Activated T-helper 1 cell treated with anti-CD3 and anti-CD28 coated beads, Interleukin-2, amount 50 U/mL, for 16 hours (primary cell): ENCODE measurements around the gene SETD6.
"Not testable (repeated sequence)": the region's sequence is repeated elsewhere in the genome, so short reads cannot be mapped to it uniquely, and the experiment has no call there.

Source experiments
- DNase-seq, 2 donors: peaks; one replicate each; pipeline ENCODE4 v3.0.0-alpha.2; 2020; ENCODE audit warnings: low read depth in 1 of 2, low spot score in 1 of 2

Gene SETD6, protein sequence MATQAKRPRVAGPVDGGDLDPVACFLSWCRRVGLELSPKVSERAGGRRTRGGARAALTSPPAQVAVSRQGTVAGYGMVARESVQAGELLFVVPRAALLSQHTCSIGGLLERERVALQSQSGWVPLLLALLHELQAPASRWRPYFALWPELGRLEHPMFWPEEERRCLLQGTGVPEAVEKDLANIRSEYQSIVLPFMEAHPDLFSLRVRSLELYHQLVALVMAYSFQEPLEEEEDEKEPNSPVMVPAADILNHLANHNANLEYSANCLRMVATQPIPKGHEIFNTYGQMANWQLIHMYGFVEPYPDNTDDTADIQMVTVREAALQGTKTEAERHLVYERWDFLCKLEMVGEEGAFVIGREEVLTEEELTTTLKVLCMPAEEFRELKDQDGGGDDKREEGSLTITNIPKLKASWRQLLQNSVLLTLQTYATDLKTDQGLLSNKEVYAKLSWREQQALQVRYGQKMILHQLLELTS

DNA sequence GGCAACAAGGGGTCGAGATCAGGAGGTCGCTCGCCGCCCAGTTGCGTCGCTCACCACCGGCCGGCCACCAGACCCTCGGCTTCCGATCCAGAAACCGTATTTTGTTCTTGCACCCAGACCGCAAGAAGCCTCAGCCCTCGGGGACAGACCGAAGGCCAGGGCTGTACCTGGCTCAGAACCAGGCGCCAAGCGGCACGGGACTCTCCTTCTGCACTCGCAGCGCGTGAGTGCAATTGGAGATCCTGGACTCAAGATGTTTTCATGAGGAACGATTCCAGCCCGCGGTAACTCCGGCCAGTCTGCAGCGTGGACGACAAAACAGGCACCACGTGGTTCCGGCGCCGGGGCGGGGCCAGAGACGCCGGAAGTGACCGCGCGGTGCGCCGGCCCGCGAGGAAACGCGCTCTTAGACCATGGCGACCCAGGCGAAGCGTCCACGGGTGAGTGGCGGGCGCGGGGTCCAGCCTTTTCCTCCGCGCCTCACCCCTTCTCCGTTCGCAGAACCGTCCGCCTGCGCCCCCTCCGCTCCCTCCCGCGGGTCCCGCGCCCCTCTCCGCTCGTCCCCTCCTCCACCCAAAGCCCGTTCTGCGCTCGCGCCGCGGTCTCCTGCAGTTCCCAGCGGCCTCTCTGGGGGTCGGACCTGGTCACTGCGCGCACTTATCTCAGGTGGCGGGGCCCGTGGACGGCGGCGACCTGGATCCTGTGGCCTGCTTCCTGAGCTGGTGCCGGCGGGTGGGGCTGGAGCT, at the start of gene SETD6:
Gene SETD6 (plus strand): TSS at position 393 of the 746 bp plus-strand sequence. CDS start 21 bp downstream, at position 414.
- peak; percentile 40 to 62 for DNase-seq

DNA sequence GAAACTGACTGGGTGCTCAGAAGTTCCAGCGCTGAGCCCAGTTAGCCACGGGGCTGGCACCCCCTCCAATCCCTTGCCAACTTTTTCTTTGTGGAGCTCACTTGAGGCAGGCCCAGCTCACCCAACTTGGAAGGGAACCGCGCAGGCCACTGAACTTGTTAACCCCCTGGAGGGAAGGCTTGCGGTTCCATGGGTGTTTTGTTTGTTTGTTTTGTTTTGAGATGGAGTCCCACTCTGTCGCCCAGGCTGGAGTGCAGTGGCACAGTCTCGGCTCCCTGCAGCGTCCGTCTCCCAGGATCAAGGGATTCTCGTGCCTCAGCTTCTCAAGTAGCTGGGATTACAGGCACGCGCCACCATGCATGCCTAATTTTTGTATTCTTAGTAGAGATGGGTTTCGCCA, 49.5 kb upstream of the SETD6 start:
- DNase-seq, result no peak

DNA sequence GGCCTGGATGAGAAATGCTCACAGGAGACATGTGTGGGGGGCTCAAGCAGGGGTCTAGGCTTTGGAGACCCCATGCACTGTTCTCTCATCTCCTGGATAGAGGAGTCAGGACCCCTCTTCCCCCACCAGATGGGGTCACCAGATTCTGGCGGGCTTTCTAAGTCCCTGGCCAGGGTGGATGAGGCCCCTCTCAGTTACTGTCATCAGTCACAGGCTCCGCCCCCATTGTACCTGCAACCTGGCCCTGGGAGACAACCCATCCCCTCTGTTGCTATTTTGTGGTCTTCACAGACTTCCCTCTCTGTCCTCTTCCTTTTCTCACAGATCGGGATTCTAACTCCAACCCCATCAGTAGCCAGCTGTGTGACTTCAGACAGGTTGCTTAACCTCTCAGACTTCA, 48.9 kb upstream of the SETD6 start:
- no peak for DNase-seq

DNA sequence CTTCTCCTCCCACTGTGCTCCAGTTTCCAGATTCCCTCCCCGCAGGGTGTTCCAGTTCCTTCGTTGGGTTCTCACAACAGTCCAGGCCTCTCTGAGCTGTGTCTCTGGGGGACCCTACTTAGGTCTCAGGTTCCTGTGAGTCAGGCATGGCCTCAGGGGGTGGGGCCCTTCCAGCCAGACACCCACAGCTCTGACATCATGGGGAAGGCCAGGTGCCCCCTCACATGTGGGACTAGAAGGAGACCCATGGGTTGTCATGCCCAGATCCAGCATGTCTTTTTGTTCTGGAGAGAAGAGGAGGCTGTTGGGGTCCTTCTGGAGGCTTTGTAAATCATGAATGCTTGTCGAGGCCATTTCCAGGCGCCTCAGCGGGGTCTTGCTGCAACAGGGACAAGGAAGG, 47.4 kb upstream of the SETD6 start:
- no peak for DNase-seq

DNA sequence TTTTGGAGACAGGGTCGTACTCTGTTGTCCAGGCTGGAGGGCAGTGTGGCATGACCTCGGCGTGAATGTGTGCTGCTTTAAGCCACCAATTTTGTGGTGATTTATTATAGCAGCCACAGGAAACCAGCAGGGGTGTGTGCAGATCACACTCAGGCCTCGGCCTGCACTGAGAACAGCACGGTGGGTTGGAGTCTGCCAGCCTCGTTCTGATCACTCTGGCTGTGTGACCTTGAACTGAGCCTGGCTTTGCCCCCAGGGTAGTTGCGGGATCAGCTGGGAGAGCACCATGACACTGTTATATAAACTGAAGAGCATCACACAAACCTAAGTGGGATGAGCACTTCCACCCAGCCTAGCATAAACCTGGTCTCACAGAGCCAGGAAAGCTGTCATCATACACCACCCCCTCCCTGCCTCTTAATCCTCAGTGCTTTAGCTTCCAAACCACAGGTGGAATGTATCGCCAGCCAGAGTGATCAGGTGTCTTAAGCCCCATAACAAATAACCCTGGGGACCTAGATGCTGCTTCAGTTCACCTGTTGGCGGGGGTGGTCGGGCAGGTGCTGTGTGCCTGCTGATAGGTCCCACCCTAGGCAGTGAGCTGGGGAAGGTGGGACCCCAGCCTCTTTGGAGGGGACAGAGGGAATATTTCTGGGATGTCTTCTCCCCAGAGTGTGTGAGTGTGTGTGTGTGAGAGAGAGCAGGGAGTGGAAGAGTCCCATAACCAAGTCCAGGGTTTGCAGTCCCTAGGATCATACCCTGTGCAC, 43.9 kb upstream of the SETD6 start:
- DNase-seq, result no peak

DNA sequence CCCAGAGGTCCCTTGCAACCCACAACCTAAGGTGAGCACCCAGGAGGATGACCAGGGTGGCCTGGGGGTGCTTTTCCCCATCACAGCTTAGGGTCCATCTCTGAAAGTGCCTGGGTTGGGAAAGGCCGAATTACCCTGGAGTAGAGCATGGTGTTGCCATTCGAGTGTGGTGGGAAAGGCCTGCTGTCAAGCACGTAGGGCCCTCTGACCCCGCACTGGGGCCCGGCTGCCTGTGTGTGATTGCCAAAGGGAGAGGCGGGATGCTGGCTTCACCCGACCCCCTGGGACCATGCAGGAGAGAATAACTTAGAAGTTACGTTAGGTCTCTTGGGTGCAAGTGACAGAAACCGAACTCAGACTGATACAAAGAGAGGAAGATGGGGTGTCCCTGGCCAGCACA, 43.1 kb upstream of the SETD6 start:
- DNase-seq, result no peak

DNA sequence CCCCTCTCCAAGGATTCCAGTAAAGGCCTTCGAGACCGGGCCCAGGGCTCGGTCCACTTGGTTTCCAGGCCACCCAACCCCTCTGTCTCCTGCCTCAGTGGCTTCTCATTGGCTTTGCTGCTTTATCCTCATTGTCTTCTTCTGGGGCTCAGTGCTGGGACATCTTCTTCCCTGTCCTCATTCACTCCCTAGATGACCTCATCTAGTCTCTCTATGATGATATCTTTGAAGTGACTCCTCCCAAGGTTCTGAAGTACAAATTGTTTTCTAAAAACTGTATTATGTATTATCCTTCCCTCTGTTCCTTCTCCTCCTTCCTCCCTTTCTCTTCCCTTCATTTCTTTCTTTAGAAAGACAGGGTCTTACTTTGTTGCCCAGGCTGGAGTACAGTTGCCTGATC, 42.5 kb upstream of the SETD6 start:
- DNase-seq, result no peak

DNA sequence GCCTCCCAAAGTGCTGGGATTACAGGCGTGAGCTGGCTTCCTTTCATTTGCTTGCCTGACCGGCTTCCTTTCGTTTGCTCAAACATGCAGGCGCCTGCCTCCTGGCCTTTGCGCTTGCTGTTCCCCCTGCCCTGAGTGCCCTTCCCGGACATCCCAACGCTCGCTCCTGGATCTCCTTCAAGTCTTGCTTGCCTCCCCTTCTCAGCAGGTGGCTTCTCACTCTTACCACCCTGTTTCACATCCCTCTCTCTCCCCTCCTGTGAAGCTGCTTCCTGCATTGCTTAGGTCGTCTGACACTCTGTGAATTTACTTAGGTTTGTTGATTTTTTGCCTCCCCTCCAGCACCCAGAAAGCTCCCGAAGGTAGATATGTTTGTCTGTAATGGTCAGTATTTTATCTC, 41.0 kb upstream of the SETD6 start:
- DNase-seq, result no peak

DNA sequence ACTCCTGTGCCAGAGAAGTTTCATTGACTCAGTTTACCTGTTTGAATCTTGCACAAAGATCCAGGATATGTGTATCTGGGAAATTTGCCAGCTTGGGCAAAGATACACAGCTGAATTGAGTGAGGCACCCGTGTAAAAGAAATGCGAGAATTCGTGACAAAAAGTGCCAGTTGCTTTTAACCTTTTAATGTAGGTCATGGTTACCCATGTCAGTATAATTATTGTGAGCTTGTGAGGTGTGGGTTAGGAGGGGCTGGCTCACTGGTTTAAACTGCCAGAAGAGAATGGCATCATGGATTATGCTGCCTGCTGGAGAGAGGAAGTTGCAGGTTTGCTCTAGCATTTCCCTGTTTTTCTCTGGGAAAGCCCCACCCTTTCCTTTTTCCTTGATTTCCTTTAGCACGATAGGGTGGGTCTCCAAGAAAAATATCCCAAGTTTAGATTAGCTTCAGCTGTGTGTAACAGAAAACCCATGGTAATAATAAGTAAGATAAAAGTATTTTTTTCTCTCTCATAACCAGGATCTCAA, 40.2 kb upstream of the SETD6 start:
- no peak for DNase-seq

DNA sequence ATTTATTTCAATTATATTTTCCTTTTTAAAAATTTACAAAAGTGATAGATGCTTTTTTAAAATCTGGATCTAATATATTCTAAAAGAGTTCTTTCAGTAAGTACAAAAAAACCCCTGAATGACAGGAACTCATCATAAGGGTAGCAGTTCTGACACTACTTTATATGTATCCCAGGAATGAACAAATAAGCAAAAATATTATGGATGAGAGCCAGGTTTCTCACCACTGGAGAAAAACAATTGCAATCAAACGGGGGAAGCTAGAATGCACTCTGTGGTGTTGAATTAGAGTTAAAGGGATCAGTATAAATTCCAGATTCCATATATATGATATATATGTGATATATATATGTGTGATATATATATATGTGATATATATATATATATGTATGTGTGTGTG, 38.5 kb upstream of the SETD6 start:
- no peak for DNase-seq

DNA sequence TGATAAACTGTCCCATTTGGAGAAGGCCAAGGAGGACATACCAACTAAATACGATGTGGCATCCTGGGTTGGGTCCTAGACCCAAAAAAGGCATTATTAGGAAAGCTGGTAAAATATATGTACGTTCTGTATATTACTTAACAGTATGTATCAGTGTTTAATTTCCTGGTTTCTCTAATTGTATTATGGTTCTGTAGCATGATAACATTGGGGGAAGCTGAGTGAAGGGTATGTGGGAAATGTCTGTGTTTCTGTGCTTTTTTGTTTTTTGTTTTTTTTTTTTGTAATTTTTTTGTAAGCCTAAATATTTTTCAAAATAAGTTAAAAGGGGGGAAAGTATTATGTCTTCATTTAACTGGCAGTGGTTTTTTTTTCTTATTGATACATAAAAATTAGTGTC, 36.9 kb upstream of the SETD6 start:
- DNase-seq, result no peak

DNA sequence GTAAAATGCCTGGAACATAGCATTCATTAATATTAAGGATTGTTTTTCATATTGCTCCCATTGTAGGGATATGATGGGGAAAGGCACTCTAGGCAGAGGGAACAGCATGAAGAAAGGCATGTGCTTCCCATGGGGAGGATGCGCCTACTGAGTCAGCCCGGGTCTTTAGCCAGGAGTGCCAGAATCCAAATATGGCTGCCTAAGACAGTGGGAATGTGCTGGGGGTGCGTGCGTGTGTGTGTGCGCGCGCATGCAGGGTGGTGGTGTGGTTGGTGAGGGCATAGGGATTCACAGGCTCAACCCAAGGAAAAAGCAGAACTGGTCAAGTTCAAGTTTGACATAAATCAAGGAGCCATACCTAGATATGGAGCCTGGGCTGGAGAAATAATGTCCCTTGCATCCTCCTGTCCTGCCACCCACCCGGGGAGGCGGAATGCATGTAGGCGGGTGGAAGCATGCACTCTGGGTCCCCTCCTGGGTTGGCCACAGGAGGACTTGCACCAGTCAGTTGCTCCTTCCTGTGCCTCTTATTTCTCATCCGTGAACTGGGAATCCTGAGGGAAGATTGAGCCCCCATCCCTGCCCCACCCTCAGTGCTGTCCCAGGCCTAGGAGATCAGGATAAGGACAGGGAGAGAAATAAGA, 34.0 kb upstream of the SETD6 start:
- DNase-seq, result no peak

DNA sequence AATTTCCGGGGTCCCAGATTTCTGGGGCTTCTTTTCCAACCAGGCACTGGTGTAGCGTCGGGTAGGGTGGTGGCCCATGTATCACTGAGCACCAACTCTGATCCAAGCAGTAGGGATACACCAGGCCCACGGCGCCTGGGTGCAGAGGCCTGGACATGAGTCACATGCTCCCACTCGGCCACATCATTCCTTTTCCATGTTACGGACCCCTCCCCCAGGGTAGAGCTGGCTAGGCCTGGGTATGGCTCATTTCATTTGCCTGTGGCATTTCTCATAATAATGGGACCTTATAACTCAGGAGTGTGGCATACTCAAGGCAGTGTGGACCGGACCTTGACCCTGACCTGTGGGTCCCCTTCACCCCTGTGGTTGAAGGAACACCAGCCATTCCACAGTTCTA, 33.4 kb upstream of the SETD6 start:
- DNase-seq, result no peak

DNA sequence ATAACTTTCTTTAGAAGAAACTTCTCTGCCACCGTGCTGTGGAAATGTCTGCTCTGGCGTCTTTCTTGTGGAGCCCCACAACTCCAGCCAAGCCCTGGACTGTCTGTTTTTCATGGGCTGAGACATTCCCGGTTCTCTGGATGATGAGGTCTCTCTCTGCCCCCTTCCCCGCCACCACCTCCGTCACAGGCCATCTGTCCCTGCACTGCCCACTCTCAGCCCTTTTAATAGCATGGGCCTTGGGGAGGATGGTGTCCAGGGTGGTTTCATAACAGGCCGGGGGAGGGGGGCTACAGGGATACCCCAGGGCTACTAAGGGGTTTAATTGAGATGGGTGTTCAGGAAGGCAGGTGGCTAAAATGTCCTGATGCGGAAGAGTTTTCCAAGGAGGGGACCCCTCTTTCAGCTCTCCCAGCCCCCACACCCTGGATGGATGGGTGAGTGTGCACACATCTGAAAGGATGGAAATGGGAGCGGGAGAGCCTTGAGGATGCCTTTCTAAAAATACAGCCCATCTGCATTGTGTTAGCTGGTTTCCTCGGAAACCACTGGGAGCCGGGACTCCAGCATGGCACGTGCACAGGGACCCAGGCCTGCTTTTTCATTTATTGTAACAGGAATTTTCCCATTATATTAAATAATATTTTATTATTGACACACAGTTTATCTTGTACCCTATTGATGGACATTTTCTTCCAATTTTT, 30.0 kb upstream of the SETD6 start:
- DNase-seq, result no peak

DNA sequence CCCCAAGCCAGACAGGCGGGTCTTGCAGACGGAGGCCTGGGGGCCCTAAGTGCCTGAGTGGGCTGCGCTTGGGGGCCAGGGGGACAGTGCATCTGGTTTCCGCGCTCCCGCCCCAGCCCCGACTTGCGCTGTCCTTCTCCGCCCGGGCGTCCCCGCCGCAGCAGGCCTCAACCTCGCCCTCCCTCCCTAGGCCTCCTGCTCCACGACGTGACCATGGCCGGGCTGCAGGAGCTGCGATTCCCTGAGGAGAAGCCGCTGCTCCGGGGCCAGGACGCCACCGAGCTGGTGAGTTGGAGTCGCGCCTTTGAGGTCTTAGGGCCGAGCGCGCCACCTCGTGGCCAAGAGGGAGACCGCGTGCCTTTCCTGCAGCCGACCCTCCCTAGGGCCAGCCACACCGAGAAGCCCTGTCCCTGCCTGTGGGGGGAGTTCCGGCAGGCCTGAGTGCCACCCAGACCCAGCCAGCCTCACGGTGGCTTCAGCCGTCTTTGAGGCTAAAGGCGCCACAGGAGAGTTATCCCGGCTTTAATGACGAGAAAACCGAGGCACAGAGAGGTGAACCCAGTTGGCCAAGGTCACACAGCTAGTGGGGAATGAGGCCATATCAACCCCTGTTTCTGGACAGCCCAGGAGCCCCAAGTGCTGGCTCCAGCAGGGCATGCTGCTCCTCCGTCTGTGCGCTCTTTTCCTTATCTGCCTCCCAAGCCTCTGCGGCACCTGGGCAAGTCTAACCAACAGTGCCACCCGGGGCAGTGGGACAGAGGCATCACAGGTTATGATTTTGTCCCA, 27.6 kb upstream of the SETD6 start:
- DNase-seq, result peak; percentile 26 to 59

DNA sequence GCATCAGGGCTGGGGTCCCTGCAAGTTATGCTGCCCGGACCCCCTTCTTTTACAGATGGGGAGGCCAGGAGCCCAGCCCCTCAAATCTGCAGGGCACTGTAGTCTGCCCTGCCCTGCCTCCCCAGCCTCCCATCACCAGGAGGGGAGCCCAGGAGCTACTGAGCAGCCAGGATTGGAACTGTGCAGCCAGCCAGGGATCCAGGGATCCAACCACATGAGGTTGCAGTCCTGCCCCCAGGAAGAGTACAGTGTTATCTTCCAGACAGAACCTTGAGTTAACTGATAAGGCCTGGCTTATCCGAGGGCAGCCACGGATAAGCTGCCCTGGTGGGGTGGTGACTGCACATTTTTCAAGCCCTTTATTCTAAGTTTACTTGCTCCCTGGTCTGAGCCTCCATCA, 26.8 kb upstream of the SETD6 start:
- DNase-seq, result no peak

DNA sequence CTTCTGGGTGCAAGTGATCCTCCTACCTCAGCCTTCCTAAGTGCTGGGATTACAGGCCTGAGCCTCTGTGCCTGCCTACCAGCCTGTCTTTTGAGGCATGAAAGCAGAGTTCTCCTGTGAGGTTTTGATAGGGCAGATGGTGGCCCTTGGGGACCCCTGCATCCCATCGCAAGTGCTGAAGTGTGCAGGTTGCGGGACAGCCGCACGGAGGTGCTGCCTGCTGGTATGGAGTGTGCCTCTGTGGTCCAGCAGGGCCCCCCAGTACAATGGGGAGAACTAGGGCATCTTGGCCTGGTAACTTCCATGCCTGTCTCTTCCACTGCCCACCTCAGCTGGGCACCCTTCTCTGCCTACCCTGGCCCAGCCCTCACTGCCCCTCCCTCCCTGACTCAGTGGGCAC, 25.3 kb upstream of the SETD6 start:
- DNase-seq, result no peak

DNA sequence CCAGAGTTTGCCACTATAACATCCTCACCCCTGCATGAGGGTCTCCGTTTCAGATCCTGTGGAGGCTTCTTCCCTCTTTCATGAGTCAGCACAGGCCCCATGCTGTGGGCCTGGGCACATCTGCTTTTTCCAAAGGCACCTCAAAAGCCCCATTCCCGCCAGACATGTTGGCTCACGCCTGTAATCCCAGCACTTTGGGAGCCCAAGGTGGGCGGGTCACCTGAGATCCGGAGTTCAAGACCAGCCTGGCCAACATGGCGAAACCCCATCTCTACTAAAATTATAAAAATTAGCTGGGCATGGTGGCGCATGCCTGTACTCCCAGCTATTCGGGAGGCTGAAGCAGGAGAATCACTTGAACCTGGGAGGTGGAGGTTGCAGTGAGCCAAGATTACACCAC, 24.8 kb upstream of the SETD6 start:
- not testable (repeated sequence) for DNase-seq

DNA sequence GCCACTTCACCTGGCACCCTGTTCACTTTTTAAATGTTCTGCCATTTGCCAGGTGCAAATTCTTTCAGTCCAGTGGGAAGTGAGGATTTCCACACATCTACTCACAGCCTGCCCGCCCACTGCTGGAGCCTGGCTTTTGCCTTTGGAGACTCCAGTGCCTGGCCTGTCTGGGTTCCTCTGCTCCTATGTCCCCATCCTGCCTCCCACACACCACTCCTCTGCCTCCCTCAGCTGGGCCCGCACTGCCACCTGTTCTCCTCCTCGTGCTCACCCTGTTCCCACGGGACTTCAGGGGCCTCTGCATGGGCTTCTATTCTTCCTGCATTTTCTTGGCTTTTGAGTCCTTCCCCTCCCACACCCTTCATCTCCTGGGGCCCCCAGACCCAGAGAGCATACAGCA, 23.3 kb upstream of the SETD6 start:
- DNase-seq, result no peak

DNA sequence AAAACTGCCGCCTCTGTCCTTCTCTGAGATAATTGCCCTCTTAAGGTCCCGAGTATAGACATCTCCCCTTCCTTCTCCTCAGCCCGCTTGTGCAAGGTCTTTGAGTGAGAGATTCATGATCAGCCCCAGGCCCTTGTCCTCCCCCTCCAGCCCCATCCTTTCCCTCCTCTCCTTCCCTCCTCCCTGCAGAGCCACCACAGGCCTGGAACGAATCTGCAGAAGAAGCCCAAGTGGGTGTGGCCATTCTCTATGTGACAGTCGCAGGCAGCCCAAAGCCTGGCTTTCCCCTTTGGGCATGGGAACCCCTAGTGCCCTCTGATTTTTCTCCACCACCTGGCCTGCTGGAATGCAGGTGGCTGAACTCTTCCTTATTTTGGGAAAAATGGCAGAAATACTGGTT, 22.6 kb upstream of the SETD6 start:
- no peak for DNase-seq
